ENCODE data around the gene ENO3. TPM values are rescaled to one million over a fixed set of nuclear protein-coding genes. Genes with fewer than 3 reads are reported as not detected.
A peak's percentile ranks its signal among the peaks of the same experiment; 100 is the strongest.

Gene ENO3
- total RNA-seq, 2 experiments from 2014 or later = 27.8 to 30.7 TPM

- H3K9me3 Mint-ChIP-seq = no peaks in the 10 kb centered on the region
- H3K4me3 Mint-ChIP-seq = peak overlapping the region; percentile 94
- peaks cover 77% of the 10 kb centered on the region for H3K36me3 Mint-ChIP-seq
- peak overlapping the region; percentile 99 for H3K27ac Mint-ChIP-seq
- peaks cover 20% of the 10 kb centered on the region for H3K27me3 Mint-ChIP-seq
- peaks cover 47% of the 10 kb centered on the region for H3K4me1 Mint-ChIP-seq
- peak; percentile 54 for DNase-seq
Observed at GRCh38 chr17:4944163-4944553, 6.8 kb upstream of the ENO3 start.

DNA sequence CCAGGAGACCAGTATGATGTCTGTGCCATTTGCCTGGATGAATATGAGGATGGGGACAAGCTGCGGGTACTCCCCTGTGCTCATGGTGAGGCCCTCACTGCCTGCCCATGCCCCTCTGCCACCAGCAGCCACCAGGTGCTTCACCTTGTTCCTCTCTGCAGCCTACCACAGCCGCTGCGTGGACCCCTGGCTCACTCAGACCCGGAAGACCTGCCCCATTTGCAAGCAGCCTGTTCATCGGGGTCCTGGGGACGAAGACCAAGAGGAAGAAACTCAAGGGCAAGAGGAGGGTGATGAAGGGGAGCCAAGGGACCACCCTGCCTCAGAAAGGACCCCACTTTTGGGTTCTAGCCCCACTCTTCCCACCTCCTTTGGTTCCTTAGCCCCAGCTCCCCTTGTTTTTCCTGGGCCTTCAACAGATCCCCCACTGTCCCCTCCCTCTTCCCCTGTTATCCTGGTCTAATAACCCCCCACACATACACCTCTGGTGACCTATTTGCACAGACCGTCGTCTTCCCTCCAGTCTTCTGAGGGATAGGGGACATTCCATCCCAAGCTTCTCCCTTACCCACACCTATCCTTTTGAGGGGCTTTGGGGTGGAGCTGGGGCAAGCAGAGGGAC lies 6.3 kb upstream of the ENO3 start:
- peak overlapping the region; percentile 99 for H3K27ac Mint-ChIP-seq
- H3K4me3 Mint-ChIP-seq = peak overlapping the region; percentile 94
- peaks cover 20% of the 10 kb centered on the region for H3K27me3 Mint-ChIP-seq
- no peaks in the 10 kb centered on the region for H3K9me3 Mint-ChIP-seq
- peaks cover 47% of the 10 kb centered on the region for H3K4me1 Mint-ChIP-seq
- peak; percentile 53 for DNase-seq
- peaks cover 77% of the 10 kb centered on the region for H3K36me3 Mint-ChIP-seq

DNA sequence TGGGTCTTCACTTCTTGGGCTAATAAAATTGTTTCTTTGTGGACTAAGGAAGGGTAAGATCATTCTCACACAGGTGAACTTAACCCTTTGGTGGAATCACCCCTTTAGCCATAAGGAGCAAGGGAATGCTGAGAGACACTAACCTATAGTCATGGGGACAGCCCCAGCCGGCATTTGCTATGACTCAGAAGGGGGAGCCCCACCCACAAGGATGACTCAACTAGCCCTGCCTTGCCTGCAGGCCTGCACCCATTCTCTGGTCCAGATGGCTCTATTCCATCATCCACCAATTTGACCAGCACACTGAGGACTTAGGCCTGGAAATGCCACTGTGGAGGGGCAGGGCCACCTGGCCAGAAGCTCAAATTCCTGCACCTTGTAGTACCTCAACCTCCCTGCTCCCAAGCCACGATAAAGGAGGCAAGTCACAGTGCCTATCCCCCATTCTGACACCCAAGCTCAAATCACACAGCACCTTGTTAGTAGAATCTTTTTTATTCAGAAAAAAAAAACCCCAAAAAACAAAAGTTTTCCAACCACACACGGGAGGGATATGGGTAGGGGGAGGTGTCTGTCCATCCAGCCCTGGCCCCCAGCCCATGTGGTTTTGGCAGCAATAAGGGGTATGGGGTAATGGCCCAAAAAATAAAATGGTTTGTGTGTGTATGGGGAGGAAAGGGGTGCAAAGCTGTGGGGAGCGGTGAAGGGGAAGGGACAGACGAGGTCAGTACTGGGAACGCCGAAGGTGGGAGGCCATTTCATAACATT lies 5.6 kb upstream of the ENO3 start:
- Mint-ChIP-seq H3K4me1 (peaks cover 47% of the 10 kb centered on the region), H3K9me3 (no peaks in the 10 kb centered on the region), H3K27me3 (peaks cover 20% of the 10 kb centered on the region), H3K27ac (peak overlapping the region; percentile 99), H3K36me3 (peaks cover 72% of the 10 kb centered on the region), H3K4me3 (peak overlapping the region; percentile 94)
- DNase-seq = peak; percentile 87

GRCh38 chr17:4945944-4946280 lies 5.0 kb upstream of the ENO3 start:
- peaks cover 66% of the 10 kb centered on the region for H3K36me3 Mint-ChIP-seq
- peaks cover 20% of the 10 kb centered on the region for H3K27me3 Mint-ChIP-seq
- H3K4me3 Mint-ChIP-seq = peak overlapping the region; percentile 94
- peaks cover 52% of the 10 kb centered on the region for H3K4me1 Mint-ChIP-seq
- no peaks in the 10 kb centered on the region for H3K9me3 Mint-ChIP-seq
- peak overlapping the region; percentile 99 for H3K27ac Mint-ChIP-seq
- DNase-seq = no peak

DNA sequence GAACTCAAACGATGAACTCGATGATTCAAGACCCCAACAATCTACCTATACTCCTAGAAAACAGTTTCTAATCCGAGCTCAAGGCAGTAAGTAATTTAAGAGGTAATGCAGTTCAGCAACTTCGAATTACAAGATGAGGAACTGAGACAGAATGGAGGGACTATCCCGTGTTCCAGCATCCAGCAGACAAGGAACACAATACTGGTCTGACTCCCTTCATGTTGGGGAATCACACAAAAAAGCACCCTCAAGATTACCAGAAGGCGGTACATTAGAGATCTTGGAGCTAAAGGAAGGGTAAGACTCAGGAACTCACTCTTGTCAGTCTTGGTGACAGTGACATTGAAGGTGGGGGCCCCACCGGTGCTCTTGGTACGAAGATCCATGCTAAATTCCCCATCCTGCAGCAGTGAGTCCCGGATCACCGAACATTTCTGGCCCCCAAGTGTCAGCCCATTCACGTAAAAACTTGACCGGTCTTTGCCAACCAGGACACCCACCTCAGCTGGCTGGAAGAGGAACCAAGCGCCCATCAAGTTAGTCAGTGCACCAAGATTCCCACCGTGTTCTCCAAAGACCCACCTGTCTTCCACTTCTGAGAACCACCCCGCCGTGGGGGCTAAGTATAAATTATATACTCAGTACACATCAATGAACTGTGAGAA lies 4.5 kb upstream of the ENO3 start:
- DNase-seq = no peak
- Mint-ChIP-seq H3K27me3 (peaks cover 20% of the 10 kb centered on the region), H3K4me3 (peak overlapping the region; percentile 94), H3K4me1 (peaks cover 57% of the 10 kb centered on the region), H3K36me3 (peaks cover 61% of the 10 kb centered on the region), H3K9me3 (no peaks in the 10 kb centered on the region), H3K27ac (peak overlapping the region; percentile 99)

GRCh38 chr17:4947010-4947410 lies 3.9 kb upstream of the ENO3 start:
- Mint-ChIP-seq H3K9me3 (no peaks in the 10 kb centered on the region), H3K27ac (peak overlapping the region; percentile 99), H3K36me3 (peaks cover 55% of the 10 kb centered on the region), H3K27me3 (peaks cover 20% of the 10 kb centered on the region), H3K4me3 (peak overlapping the region; percentile 94), H3K4me1 (peaks cover 56% of the 10 kb centered on the region)
- DNase-seq = no peak

DNA sequence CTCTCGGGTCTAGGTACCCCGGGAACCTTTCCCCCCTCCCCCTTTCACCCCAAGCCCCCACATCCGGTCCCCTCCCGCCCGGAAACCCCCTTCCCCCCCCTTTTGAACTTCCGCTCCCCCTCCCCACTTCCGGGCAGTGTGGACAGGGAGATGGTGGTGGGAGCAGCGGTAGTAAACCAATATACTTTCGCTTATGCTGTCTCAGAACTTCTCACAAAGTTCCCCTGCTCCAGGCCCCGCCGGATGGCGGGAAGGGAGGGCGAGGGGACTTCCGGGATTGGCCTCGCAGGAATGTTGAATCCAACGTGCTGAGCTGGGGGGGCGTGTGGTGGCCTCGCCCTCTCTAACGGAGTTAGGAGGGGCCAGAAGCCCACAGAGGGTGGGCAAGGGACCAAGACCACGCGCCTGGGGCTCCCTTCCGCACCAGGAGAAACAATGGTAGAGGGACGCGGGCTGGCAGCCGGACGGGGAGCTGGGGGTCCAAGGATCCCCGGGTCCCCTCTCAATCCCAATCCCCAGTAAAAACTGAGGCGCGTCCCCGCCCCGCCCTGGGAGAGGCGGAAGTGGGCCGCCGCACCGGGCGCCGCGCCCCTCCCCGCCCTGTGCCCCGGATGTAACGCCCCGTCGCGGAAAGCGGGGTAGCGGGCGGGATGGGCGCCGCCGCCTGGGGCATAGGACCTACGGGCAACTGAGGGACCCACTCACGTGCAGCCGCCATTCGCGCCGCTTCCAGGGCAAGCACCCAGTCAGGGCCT lies 3.3 kb upstream of the ENO3 start:
- peak; percentile 77 for DNase-seq
- Mint-ChIP-seq H3K9me3 (no peaks in the 10 kb centered on the region), H3K27ac (peak overlapping the region; percentile 99), H3K27me3 (peaks cover 20% of the 10 kb centered on the region), H3K4me1 (peaks cover 50% of the 10 kb centered on the region), H3K4me3 (peak overlapping the region; percentile 94), H3K36me3 (peaks cover 49% of the 10 kb centered on the region)

GRCh38 chr17:4948166-4948930 lies 2.6 kb upstream of the ENO3 start, which contains the start of gene PFN1:
PFN1 (minus strand) TSS chr17:4948530; CDS start chr17:4948394, 136 bp downstream.
- Mint-ChIP-seq H3K9me3 (no peaks in the 10 kb centered on the region), H3K4me3 (peak within 1 kb of the TSS; percentile 94), H3K4me1 (peaks cover 42% of the 10 kb centered on the region), H3K27ac (peak within 1 kb of the TSS; percentile 99), H3K36me3 (peaks cover 43% of the 10 kb centered on the region), H3K27me3 (peaks cover 20% of the 10 kb centered on the region)
- peak; percentile 88 for DNase-seq

- Mint-ChIP-seq H3K4me3 (peak overlapping the region; percentile 94), H3K27ac (peak overlapping the region; percentile 99), H3K4me1 (peaks cover 38% of the 10 kb centered on the region), H3K27me3 (peaks cover 20% of the 10 kb centered on the region), H3K9me3 (no peaks in the 10 kb centered on the region), H3K36me3 (peaks cover 43% of the 10 kb centered on the region)
- DNase-seq = peak; percentile 87
Observed at GRCh38 chr17:4948931-4949320, 2.0 kb upstream of the ENO3 start.

GRCh38 chr17:4949321-4950074 lies 1.4 kb upstream of the ENO3 start:
- peak overlapping the region; percentile 91 for H3K27ac Mint-ChIP-seq
- peaks cover 16% of the 10 kb centered on the region for H3K27me3 Mint-ChIP-seq
- no peaks in the 10 kb centered on the region for H3K9me3 Mint-ChIP-seq
- peaks cover 34% of the 10 kb centered on the region for H3K4me1 Mint-ChIP-seq
- peak overlapping the region; percentile 94 for H3K4me3 Mint-ChIP-seq
- DNase-seq = peak; percentile 80
- H3K36me3 Mint-ChIP-seq = peaks cover 39% of the 10 kb centered on the region

GRCh38 chr17:4950075-4950745 lies 709 bp upstream of the ENO3 start:
- no peaks in the 10 kb centered on the region for H3K9me3 Mint-ChIP-seq
- peaks cover 9% of the 10 kb centered on the region for H3K27me3 Mint-ChIP-seq
- peak; percentile 48 for DNase-seq
- H3K36me3 Mint-ChIP-seq = peaks cover 32% of the 10 kb centered on the region
- peak overlapping the region; percentile 93 for H3K27ac Mint-ChIP-seq
- H3K4me3 Mint-ChIP-seq = peak overlapping the region; percentile 87
- H3K4me1 Mint-ChIP-seq = peaks cover 27% of the 10 kb centered on the region

- Mint-ChIP-seq H3K4me1 (peaks cover 19% of the 10 kb centered on the region), H3K27me3 (peaks cover 3% of the 10 kb centered on the region), H3K36me3 (peaks cover 19% of the 10 kb centered on the region), H3K4me3 (peak overlapping the region; percentile 87), H3K9me3 (no peaks in the 10 kb centered on the region), H3K27ac (peak overlapping the region; percentile 16)
- no peak for DNase-seq
Observed at GRCh38 chr17:4951486-4951885, 567 bp downstream of the ENO3 start.

DNA sequence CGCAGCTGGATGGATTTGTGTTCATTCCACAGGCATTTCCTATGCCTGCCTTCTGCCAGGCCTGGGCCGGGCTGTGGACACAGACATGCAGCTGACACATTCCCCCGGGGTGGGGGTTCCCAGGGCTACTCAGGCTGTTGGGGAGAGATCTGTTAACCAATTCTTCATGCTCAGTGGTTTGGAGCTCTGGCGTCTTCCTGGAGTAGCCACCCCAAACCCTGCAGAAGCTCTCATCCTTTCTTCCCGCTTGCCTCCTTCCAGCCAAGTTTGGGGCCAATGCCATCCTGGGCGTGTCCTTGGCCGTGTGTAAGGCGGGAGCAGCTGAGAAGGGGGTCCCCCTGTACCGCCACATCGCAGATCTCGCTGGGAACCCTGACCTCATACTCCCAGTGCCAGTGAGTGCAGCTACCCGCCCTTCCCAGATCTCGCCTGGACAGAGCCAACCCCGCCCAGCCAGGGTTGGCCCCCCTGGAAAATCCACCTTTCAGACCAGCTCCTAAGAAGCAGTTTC lies 2.6 kb downstream of the ENO3 start:
- no peak overlapping the region for H3K4me3 Mint-ChIP-seq
- no peak overlapping the region for H3K27ac Mint-ChIP-seq
- H3K27me3 Mint-ChIP-seq = no peaks in the 10 kb centered on the region
- H3K9me3 Mint-ChIP-seq = no peaks in the 10 kb centered on the region
- DNase-seq = no peak
- H3K4me1 Mint-ChIP-seq = peaks cover 20% of the 10 kb centered on the region
- H3K36me3 Mint-ChIP-seq = peaks cover 7% of the 10 kb centered on the region
